WTC11 (cell line): ENCODE results near the gene NEAT1. TPM values are rescaled to one million over a fixed set of nuclear protein-coding genes. Genes with fewer than 3 reads are reported as not detected.

Experiments used
- ARID4B ChIP-seq: sonication (generic); formaldehyde crosslinking; IDR thresholded peaks from 2 replicates; pipeline ENCODE4 v1.8.0; 2023; ENCODE audit warnings: missing genetic modification reagents, mild to moderate bottlenecking, borderline replicate concordance
- ATF1 ChIP-seq: sonication (generic); formaldehyde crosslinking; IDR thresholded peaks from 2 replicates; pipeline ENCODE4 v1.8.1; 2023; ENCODE audit warnings: mild to moderate bottlenecking, moderate library complexity, missing genetic modification reagents
- ATF3 ChIP-seq: sonication (generic); formaldehyde crosslinking; conservative IDR thresholded peaks from 2 replicates; pipeline ENCODE4 v1.8.1; 2022; ENCODE audit warnings: mild to moderate bottlenecking, missing genetic modification reagents
- ATF6 ChIP-seq: sonication (generic); formaldehyde crosslinking; IDR thresholded peaks from 2 replicates; pipeline ENCODE4 v1.8.1; 2023; ENCODE audit warnings: mild to moderate bottlenecking, missing genetic modification reagents
- E2F1 ChIP-seq: sonication (generic); formaldehyde crosslinking; IDR thresholded peaks from 2 replicates; pipeline ENCODE4 v1.8.0; 2022; ENCODE audit warnings: mild to moderate bottlenecking, missing genetic modification reagents
- FOXJ3 ChIP-seq: sonication (generic); formaldehyde crosslinking; IDR thresholded peaks from 2 replicates; pipeline ENCODE4 v1.9.0; 2021; ENCODE audit warnings: missing genetic modification reagents, mild to moderate bottlenecking, borderline replicate concordance
- FOXK1 ChIP-seq: sonication (generic); formaldehyde crosslinking; IDR thresholded peaks from 2 replicates; pipeline ENCODE4 v1.8.0; 2022; ENCODE audit warnings: mild to moderate bottlenecking, moderate library complexity, missing genetic modification reagents
- FOXP4 ChIP-seq: sonication (generic); formaldehyde crosslinking; IDR thresholded peaks from 2 replicates; pipeline ENCODE4 v1.8.0; 2022; ENCODE audit warnings: mild to moderate bottlenecking, missing genetic modification reagents
- GRHL2 ChIP-seq: fragments of 250-450 bp; sonication (Bioruptor Pico); IDR thresholded peaks from 2 replicates; pipeline ENCODE4 v1.8.0; 2022; ENCODE audit warnings: mild to moderate bottlenecking, moderate library complexity; ENCODE audit not compliant: insufficient replicate concordance, severe bottlenecking
- JUN ChIP-seq: sonication (generic); formaldehyde crosslinking; IDR thresholded peaks from 2 replicates; pipeline ENCODE4 v1.8.0; 2023; ENCODE audit warnings: mild to moderate bottlenecking, missing genetic modification reagents
- MYBL2 ChIP-seq: sonication (generic); formaldehyde crosslinking; IDR thresholded peaks from 2 replicates; pipeline ENCODE4 v1.8.1; 2023; ENCODE audit warnings: mild to moderate bottlenecking, moderate library complexity, missing genetic modification reagents
- NFYB ChIP-seq: sonication (generic); formaldehyde crosslinking; conservative IDR thresholded peaks from 2 replicates; pipeline ENCODE4 v1.8.0; 2022; ENCODE audit warnings: low read depth, missing genetic modification reagents
- OVOL2 ChIP-seq: fragments of 250-450 bp; sonication (Bioruptor Pico); IDR thresholded peaks from 2 replicates; pipeline ENCODE4 v1.9.0; 2021; ENCODE audit warnings: mild to moderate bottlenecking, borderline replicate concordance
- SOX15 ChIP-seq: fragments of 250-450 bp; sonication (Bioruptor Pico); IDR thresholded peaks from 2 replicates; pipeline ENCODE4 v1.9.0; 2021; ENCODE audit warnings: mild to moderate bottlenecking
- TEAD1 ChIP-seq: sonication (generic); formaldehyde crosslinking; IDR thresholded peaks from 2 replicates; pipeline ENCODE4 v1.8.0; 2022; ENCODE audit warnings: mild to moderate bottlenecking, missing genetic modification reagents
- USF2 ChIP-seq: sonication (generic); formaldehyde crosslinking; IDR thresholded peaks from 2 replicates; pipeline ENCODE4 v1.8.1; 2023; ENCODE audit warnings: mild to moderate bottlenecking, missing genetic modification reagents, moderate library complexity
- ZBTB21 ChIP-seq: sonication (generic); formaldehyde crosslinking; IDR thresholded peaks from 2 replicates; pipeline ENCODE4 v1.8.1; 2023; ENCODE audit warnings: mild to moderate bottlenecking, missing genetic modification reagents, borderline replicate concordance
- ZBTB43 ChIP-seq: sonication (generic); formaldehyde crosslinking; IDR thresholded peaks from 2 replicates; pipeline ENCODE4 v1.8.1; 2023; ENCODE audit warnings: mild to moderate bottlenecking, missing genetic modification reagents
- ZNF232 ChIP-seq: sonication (generic); formaldehyde crosslinking; IDR thresholded peaks from 2 replicates; pipeline ENCODE4 v1.8.0; 2022; ENCODE audit warnings: mild to moderate bottlenecking, missing genetic modification reagents
- ZNF416 ChIP-seq: fragments of 250-450 bp; sonication (Bioruptor Pico); IDR thresholded peaks from 2 replicates; pipeline ENCODE4 v1.9.0; 2021; ENCODE audit warnings: mild to moderate bottlenecking, inconsistent platforms
- ZSCAN18 ChIP-seq: fragments of 250-450 bp; sonication (Bioruptor Pico); IDR thresholded peaks from 2 replicates; pipeline ENCODE4 v2.1.2; 2022; ENCODE audit warnings: mild to moderate bottlenecking, moderate library complexity
- total RNA-seq: library from RNA; stranded (reverse); gene quantifications from 3 replicates; pipeline ENCODE4 v1.2.3, GENCODE V29; 2021

Gene NEAT1
- total RNA-seq, 1 experiment from 2014 or later: 38.1 TPM

GRCh38 chr11:65421794-65422632, 585 bp upstream of the NEAT1 start (continued):
- TF ChIP-seq ZSCAN18 (CRISPR knock-in tag) (no peak), JUN (peak; percentile 83; the same call in 1 of the 2 replicates), GRHL2 (no peak), ATF3 (CRISPR knock-in tag) (no peak), TEAD1 (CRISPR knock-in tag) (0 out of 2 replicates have a peak, but pooled peaks have one; percentile 69), USF2 (CRISPR knock-in tag) (no peak; the same call in 1 of the 2 replicates), FOXP4 (CRISPR knock-in tag) (peak; percentile 81; the same call in 1 of the 2 replicates), ZBTB43 (CRISPR knock-in tag) (no peak), ATF1 (CRISPR knock-in tag) (no peak), OVOL2 (CRISPR knock-in tag) (no peak), NFYB (CRISPR knock-in tag) (no peak), ZBTB21 (no peak), ZNF416 (CRISPR knock-in tag) (no peak), SOX15 (CRISPR knock-in tag) (no peak), ATF6 (CRISPR knock-in tag) (no peak), E2F1 (CRISPR knock-in tag) (0 out of 2 replicates have a peak, but pooled peaks have one; percentile 21), ZNF232 (CRISPR knock-in tag) (no peak), FOXJ3 (CRISPR knock-in tag) (no peak), ARID4B (CRISPR knock-in tag) (no peak), FOXK1 (CRISPR knock-in tag) (peak; percentile 76), MYBL2 (0 out of 2 replicates have a peak, but pooled peaks have one; percentile 24)
